HUES64 (cell line): ENCODE measurements around the gene PRKCD.
A peak's percentile ranks its signal among the peaks of the same experiment; 100 is the strongest.

Source experiments
- H3K27ac ChIP-seq: 2 replicates; pipeline ENCODE4 v1.7.0; 2013; ENCODE audit warnings: low read depth, low read length, inconsistent platforms
- H3K27me3 ChIP-seq: 2 replicates; pipeline ENCODE4 v1.6.1; 2013; ENCODE audit warnings: mild to moderate bottlenecking, low read length; ENCODE audit not compliant: insufficient read depth
- H3K36me3 ChIP-seq: 2 replicates; pipeline ENCODE4 v1.6.1; 2013; ENCODE audit warnings: mild to moderate bottlenecking, low read length; ENCODE audit not compliant: insufficient read depth
- H3K4me1 ChIP-seq: 2 replicates; pipeline ENCODE4 v1.6.1; 2013; ENCODE audit warnings: mild to moderate bottlenecking, low read length, moderate library complexity; ENCODE audit not compliant: insufficient read depth
- H3K4me3 ChIP-seq: 2 replicates; pipeline ENCODE4 v1.5.1; 2013; ENCODE audit warnings: mild to moderate bottlenecking, low read length, moderate library complexity
- H3K9ac ChIP-seq: 2 replicates; pipeline ENCODE4 v1.6.1; 2013; ENCODE audit warnings: mild to moderate bottlenecking, low read depth, low read length
- H3K9me3 ChIP-seq: 2 replicates; pipeline ENCODE4 v1.6.1; 2013; ENCODE audit warnings: low read depth, low read length; ENCODE audit not compliant: insufficient read depth
- WGBS: fragments of 150-250, 120-280 bp; methylation state at CpG from one replicate; pipeline ENCODE4 v1.1.7; 2013; ENCODE audit warnings: missing lambda C conversion rate; 5-methylcytosine and 5-hydroxymethylcytosine counted together

PRKCD gene

DNA sequence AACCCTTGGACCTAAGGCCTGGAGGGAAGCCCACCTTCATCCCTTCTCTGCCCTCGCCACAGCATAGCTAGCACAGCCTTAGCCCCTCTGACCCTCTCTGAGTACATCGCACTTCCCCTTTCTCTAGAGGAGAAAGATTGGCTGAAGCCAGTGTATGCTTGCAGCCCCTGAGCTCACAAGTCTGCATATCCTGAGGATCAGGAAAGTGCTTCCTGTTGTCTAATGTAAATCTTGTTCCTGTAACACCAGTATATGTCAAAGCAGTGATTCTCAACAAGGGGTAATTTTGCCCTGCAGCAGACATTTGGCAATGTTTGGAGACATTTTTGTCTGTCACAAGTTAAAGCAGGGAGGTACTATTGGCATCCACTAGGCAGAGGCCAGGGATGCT, 2.2 kb upstream of the PRKCD start:
- Histone ChIP-seq H3K27ac (no peak overlapping the region), H3K4me1 (peaks cover 21% of the 10 kb centered on the region; the same call in 1 of the 2 replicates)

GRCh38 chr3:53159156-53160060, 1.6 kb upstream of the PRKCD start:
- 69% methylated on average over 9 of the region's 9 CpGs for WGBS
- Histone ChIP-seq H3K9me3 (no peaks in the 10 kb centered on the region), H3K4me3 (no peak overlapping the region), H3K27ac (no peak overlapping the region; the same call in 1 of the 2 replicates), H3K27me3 (peaks cover 9% of the 10 kb centered on the region; the same call in 1 of the 2 replicates), H3K4me1 (peaks cover 21% of the 10 kb centered on the region; the same call in 1 of the 2 replicates), H3K36me3 (no peaks in the 10 kb centered on the region), H3K9ac (no peak overlapping the region)

More for the DNA sequence above, 2.2 kb upstream of the PRKCD start:
- Histone ChIP-seq H3K36me3 (no peaks in the 10 kb centered on the region), H3K9ac (no peak overlapping the region), H3K9me3 (no peaks in the 10 kb centered on the region), H3K27me3 (peaks cover 9% of the 10 kb centered on the region; the same call in 1 of the 2 replicates), H3K4me3 (no peak overlapping the region)
- WGBS: 96% methylated on average over 2 of the region's 2 CpGs

- Histone ChIP-seq H3K4me1 (peaks cover 21% of the 10 kb centered on the region; the same call in 1 of the 2 replicates), H3K9ac (no peak overlapping the region), H3K27me3 (peaks cover 9% of the 10 kb centered on the region; the same call in 1 of the 2 replicates), H3K9me3 (no peaks in the 10 kb centered on the region), H3K36me3 (no peaks in the 10 kb centered on the region), H3K4me3 (peak overlapping the region; percentile 79), H3K27ac (no peak overlapping the region)
- 43% methylated on average over 4 of the region's 4 CpGs for WGBS
Measured at GRCh38 chr3:53160061-53160659, 849 bp upstream of the PRKCD start.

GRCh38 chr3:53161450-53161819, 426 bp downstream of the PRKCD start:
- Histone ChIP-seq H3K27ac (no peak overlapping the region), H3K4me1 (peaks cover 21% of the 10 kb centered on the region; the same call in 1 of the 2 replicates), H3K9ac (peak overlapping the region; percentile 63)

DNA sequence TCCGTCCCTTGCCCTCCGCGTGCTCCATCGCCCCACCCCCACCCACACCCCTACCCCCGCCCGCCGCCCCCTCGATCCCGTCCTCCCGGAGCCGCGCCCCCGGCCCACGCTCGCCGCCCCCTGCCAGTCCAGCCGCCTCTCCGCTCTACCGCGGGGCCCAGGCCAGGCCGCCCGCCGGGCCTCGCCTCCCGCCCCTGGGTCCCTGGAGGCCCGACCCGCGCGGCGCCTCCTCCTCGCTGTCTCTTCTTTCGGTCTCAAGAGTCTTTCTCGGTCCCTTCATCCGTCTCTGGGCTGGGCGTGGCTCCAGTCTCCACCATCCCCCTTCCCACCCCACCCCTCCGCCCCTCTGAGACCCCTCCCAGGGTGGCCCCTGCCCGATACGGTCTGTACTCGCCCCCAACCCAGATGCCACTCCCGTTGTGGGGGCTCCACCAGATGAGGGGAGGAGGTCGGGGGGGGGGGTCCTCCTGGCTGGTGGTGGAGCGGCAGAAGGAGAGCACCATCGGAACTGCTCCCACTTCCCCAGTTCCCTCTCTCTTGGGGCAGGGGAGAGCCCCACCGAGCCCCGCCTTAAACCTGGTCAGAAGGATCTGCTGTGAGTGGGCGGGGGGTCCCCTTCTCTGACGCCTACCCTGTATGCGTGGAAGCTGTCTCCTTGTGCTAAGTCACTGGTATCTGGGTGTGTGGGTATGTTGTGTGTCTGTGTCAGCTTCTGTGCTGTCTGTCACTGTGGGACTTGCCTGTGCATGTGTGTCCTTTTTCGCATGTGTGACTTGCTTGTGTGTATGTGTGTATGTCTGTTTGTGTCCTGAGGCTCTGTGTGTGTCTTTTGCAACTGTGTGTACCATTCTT, 1.0 kb downstream of the PRKCD start:
- 5% methylated on average over 37 of the region's 49 CpGs for WGBS
- Histone ChIP-seq H3K27me3 (peaks cover 9% of the 10 kb centered on the region; the same call in 1 of the 2 replicates), H3K4me1 (peaks cover 19% of the 10 kb centered on the region; the same call in 1 of the 2 replicates), H3K27ac (no peak overlapping the region), H3K4me3 (peak overlapping the region; percentile 79), H3K9me3 (no peaks in the 10 kb centered on the region), H3K9ac (no peak overlapping the region), H3K36me3 (no peaks in the 10 kb centered on the region)

More at GRCh38 chr3:53161450-53161819, 426 bp downstream of the PRKCD start:
- H3K36me3 ChIP-seq: no peaks in the 10 kb centered on the region
- H3K4me3 ChIP-seq: peak overlapping the region; percentile 79
- H3K27me3 ChIP-seq: peaks cover 9% of the 10 kb centered on the region; the same call in 1 of the 2 replicates
- under 1% methylated on average over 41 of the region's 41 CpGs for WGBS
- H3K9me3 ChIP-seq: no peaks in the 10 kb centered on the region

DNA sequence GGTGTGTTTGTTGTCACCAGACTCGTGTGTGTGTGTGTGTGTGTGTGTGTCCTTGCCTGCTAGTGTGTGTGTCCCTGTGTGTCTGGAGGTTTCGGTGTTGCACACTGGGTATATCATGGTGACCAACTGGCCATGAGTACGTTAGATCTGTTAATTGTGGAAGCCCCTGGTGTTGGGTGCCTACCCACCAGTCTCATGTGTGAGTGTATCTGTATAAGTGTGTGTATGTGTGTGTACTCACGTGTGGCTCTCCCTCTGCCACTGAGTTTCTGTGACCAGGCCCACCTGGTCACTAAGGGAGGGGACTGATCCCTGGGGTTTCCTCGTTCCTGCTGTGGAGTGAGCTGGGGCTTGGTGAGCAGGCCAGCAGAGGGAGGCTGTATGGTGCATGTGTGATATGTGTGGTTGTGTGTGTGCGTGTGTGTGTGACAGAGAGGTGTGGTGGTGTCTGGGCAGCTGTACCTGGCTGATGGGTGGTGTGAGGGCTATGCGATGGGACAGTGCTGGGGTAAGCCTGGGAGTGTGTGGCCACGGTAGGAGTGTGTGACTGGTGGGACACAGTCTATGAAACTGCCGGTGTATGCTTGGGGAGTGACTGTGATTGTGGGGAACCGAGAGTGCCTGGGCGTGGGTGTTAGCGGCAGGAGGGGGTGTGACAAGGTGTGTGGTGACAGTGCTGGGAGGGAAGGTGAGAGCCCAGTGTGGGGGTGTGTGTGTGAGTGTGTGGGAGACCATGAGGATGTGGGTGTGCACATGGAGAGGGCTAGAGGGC, 1.8 kb downstream of the PRKCD start:
- no peak overlapping the region for H3K9ac ChIP-seq

GRCh38 chr3:53163444-53164387, 2.7 kb downstream of the PRKCD start:
- H3K27ac ChIP-seq: no peak overlapping the region
- H3K4me3 ChIP-seq: no peak overlapping the region
- no peak overlapping the region for H3K9ac ChIP-seq
- peaks cover 9% of the 10 kb centered on the region; the same call in 1 of the 2 replicates for H3K27me3 ChIP-seq
- no peaks in the 10 kb centered on the region for H3K9me3 ChIP-seq
- whole genome bisulfite sequencing: 83% methylated on average over 5 of the region's 6 CpGs
- H3K4me1 ChIP-seq: peaks cover 29% of the 10 kb centered on the region
- H3K36me3 ChIP-seq: no peaks in the 10 kb centered on the region

More for the DNA sequence above, 1.8 kb downstream of the PRKCD start:
- no peaks in the 10 kb centered on the region for H3K9me3 ChIP-seq
- peaks cover 22% of the 10 kb centered on the region for H3K4me1 ChIP-seq
- no peak overlapping the region for H3K27ac ChIP-seq
- peaks cover 9% of the 10 kb centered on the region; the same call in 1 of the 2 replicates for H3K27me3 ChIP-seq
- H3K36me3 ChIP-seq: no peaks in the 10 kb centered on the region
- WGBS: 78% methylated on average over 12 of the region's 12 CpGs
- H3K4me3 ChIP-seq: peak overlapping the region; percentile 79

- peaks cover 8% of the 10 kb centered on the region; the same call in 1 of the 2 replicates for H3K27me3 ChIP-seq
- no peaks in the 10 kb centered on the region for H3K9me3 ChIP-seq
- no peak overlapping the region for H3K27ac ChIP-seq
- 72% methylated on average over 9 of the region's 9 CpGs for WGBS
- H3K36me3 ChIP-seq: no peaks in the 10 kb centered on the region
- H3K4me1 ChIP-seq: peaks cover 27% of the 10 kb centered on the region
- H3K4me3 ChIP-seq: no peak overlapping the region
- no peak overlapping the region for H3K9ac ChIP-seq
Measured at GRCh38 chr3:53164911-53165310, 3.9 kb downstream of the PRKCD start.

- Histone ChIP-seq H3K4me3 (no peak overlapping the region), H3K27ac (no peak overlapping the region), H3K9me3 (no peaks in the 10 kb centered on the region), H3K36me3 (no peaks in the 10 kb centered on the region), H3K27me3 (peaks cover 3% of the 10 kb centered on the region; the same call in 1 of the 2 replicates), H3K9ac (no peak overlapping the region), H3K4me1 (peaks cover 29% of the 10 kb centered on the region)
- WGBS: 93% methylated on average over 4 of the region's 4 CpGs
Measured at GRCh38 chr3:53166206-53166605, 5.2 kb downstream of the PRKCD start.
